SK-N-SH treated with all-trans-retinoic acid at 6 μM for 48 hours (cell line): Measurements from ENCODE around the gene CYB5B.

Source experiments
- ATAC-seq: fragments of 200-7000 bp; cut with Tn5 transposase; 3 replicates; pipeline ENCODE4 v1.9.1; 2020; ENCODE audit warnings: mild to moderate bottlenecking, moderate library complexity
- ARNTL ChIP-seq: fragments of 450-650 bp; formaldehyde crosslinking; IDR thresholded peaks from 2 replicates; pipeline ENCODE4 v1.5.0; 2020; ENCODE audit warnings: low read depth, mild to moderate bottlenecking, moderate library complexity, borderline replicate concordance
- BACH2 ChIP-seq: fragments of 250-450 bp; sonication (Bioruptor Pico); IDR thresholded peaks from 2 replicates; pipeline ENCODE4 v1.9.0; 2021; ENCODE audit warnings: mild to moderate bottlenecking, borderline replicate concordance
- CREB5 ChIP-seq: fragments of 250-450 bp; sonication (Bioruptor Pico); IDR thresholded peaks from 2 replicates; pipeline ENCODE4 v1.5.1; 2020; ENCODE audit warnings: low read depth, mild to moderate bottlenecking, moderate library complexity
- CSDC2 ChIP-seq: fragments of 250-450 bp; sonication (Bioruptor Pico); IDR thresholded peaks from 2 replicates; pipeline ENCODE4 v1.5.0; 2020; ENCODE audit warnings: mild to moderate bottlenecking, moderate library complexity
- ESRRG ChIP-seq: fragments of 250-450 bp; sonication (Bioruptor Pico); IDR thresholded peaks from 2 replicates; pipeline ENCODE4 v1.6.1; 2021; ENCODE audit warnings: mild to moderate bottlenecking
- GLIS3 ChIP-seq: fragments of 250-450 bp; sonication (Bioruptor Pico); IDR thresholded peaks from 2 replicates; pipeline ENCODE4 v1.5.0; 2020; ENCODE audit warnings: mild to moderate bottlenecking, moderate library complexity
- ISL1 ChIP-seq: fragments of 250-450 bp; sonication (Bioruptor Pico); IDR thresholded peaks from 2 replicates; pipeline ENCODE4 v2.1.2; 2022; ENCODE audit warnings: mild to moderate bottlenecking, moderate library complexity
- OSR1 ChIP-seq: fragments of 250-450 bp; sonication (Bioruptor Pico); IDR thresholded peaks from 2 replicates; pipeline ENCODE4 v1.8.0; 2022; ENCODE audit warnings: moderate library complexity, mild to moderate bottlenecking, inconsistent platforms
- PPARA ChIP-seq: fragments of 250-450 bp; sonication (Bioruptor Pico); IDR thresholded peaks from 2 replicates; pipeline ENCODE4 v1.5.0; 2020; ENCODE audit warnings: mild to moderate bottlenecking, borderline replicate concordance
- RARB ChIP-seq: fragments of 250-450 bp; sonication (Bioruptor Pico); IDR thresholded peaks from 2 replicates; pipeline ENCODE4 v1.8.0; 2021; ENCODE audit warnings: mild to moderate bottlenecking, moderate library complexity
- SNAI2 ChIP-seq: fragments of 250-450 bp; sonication (Bioruptor Pico); IDR thresholded peaks from 2 replicates; pipeline ENCODE4 v1.5.0; 2020; ENCODE audit warnings: mild to moderate bottlenecking, moderate library complexity
- TCF4 ChIP-seq: fragments of 250-450 bp; sonication (Bioruptor Pico); IDR thresholded peaks from 2 replicates; pipeline ENCODE4 v1.8.0; 2021; ENCODE audit warnings: mild to moderate bottlenecking, moderate library complexity, borderline replicate concordance
- TOX ChIP-seq: fragments of 250-450 bp; sonication (Bioruptor Pico); IDR thresholded peaks from 2 replicates; pipeline ENCODE4 v1.8.0; 2021; ENCODE audit warnings: mild to moderate bottlenecking, moderate library complexity, borderline replicate concordance
- TSHZ2 ChIP-seq: fragments of 250-450 bp; sonication (Bioruptor Pico); IDR thresholded peaks from 2 replicates; pipeline ENCODE4 v1.5.0; 2020; ENCODE audit warnings: mild to moderate bottlenecking, moderate library complexity
- ZC3H10 ChIP-seq: fragments of 250-450 bp; sonication (Bioruptor Pico); IDR thresholded peaks from 2 replicates; pipeline ENCODE4 v1.5.1; 2021; ENCODE audit warnings: mild to moderate bottlenecking, moderate library complexity
- ZFP3 ChIP-seq: fragments of 250-450 bp; sonication (Bioruptor Pico); IDR thresholded peaks from 2 replicates; pipeline ENCODE4 v1.5.0; 2020; ENCODE audit warnings: mild to moderate bottlenecking, moderate library complexity
- ZFP30 ChIP-seq: fragments of 450-650 bp; formaldehyde crosslinking; IDR thresholded peaks from 2 replicates; pipeline ENCODE4 v1.5.0; 2022; ENCODE audit warnings: mild to moderate bottlenecking, moderate library complexity
- ZNF565 ChIP-seq: fragments of 450-650 bp; formaldehyde crosslinking; conservative IDR thresholded peaks from 2 replicates; pipeline ENCODE4 v1.5.0; 2020; ENCODE audit warnings: low read depth, mild to moderate bottlenecking, moderate library complexity
- ZNF70 ChIP-seq: fragments of 450-650 bp; formaldehyde crosslinking; IDR thresholded peaks from 2 replicates; pipeline ENCODE4 v1.5.0; 2020; ENCODE audit warnings: mild to moderate bottlenecking, moderate library complexity
- ZNF8 ChIP-seq: fragments of 450-650 bp; formaldehyde crosslinking; IDR thresholded peaks from 2 replicates; pipeline ENCODE4 v1.5.0; 2020; ENCODE audit warnings: mild to moderate bottlenecking, moderate library complexity

CYB5B gene

GRCh38 chr16:69503244-69503643 lies 78.8 kb downstream of the CYB5B start:
- no peak for TF ChIP-seq CSDC2 (CRISPR knock-in tag)
- TF ChIP-seq ZNF70 (CRISPR knock-in tag) = no peak
- TF ChIP-seq ZC3H10 (CRISPR knock-in tag) = no peak
- no peak for TF ChIP-seq ZFP30
- no peak for TF ChIP-seq GLIS3 (CRISPR knock-in tag)
- ATAC-seq = no peak

- TF ChIP-seq ZC3H10 (CRISPR knock-in tag) = no peak
- no peak for TF ChIP-seq TOX (CRISPR knock-in tag)
- TF ChIP-seq TSHZ2 (CRISPR knock-in tag) = no peak
- no peak for TF ChIP-seq TCF4
- TF ChIP-seq SNAI2 (CRISPR knock-in tag) = no peak
- no peak for TF ChIP-seq OSR1
- no peak for TF ChIP-seq ARNTL (CRISPR knock-in tag)
- TF ChIP-seq ZNF565 (CRISPR knock-in tag) = no peak
- TF ChIP-seq ESRRG (CRISPR knock-in tag) = no peak
- TF ChIP-seq ZFP3 (CRISPR knock-in tag) = no peak
- no peak for TF ChIP-seq CSDC2 (CRISPR knock-in tag)
- TF ChIP-seq ZNF8 = no peak
- no peak for TF ChIP-seq ISL1
- no peak for TF ChIP-seq BACH2 (CRISPR knock-in tag)
Measured at GRCh38 chr16:69508033-69508755, 83.8 kb downstream of the CYB5B start.

GRCh38 chr16:69509125-69509524 lies 84.7 kb downstream of the CYB5B start:
- TF ChIP-seq PPARA (no peak), CREB5 (no peak), OSR1 (no peak), ZNF565 (CRISPR knock-in tag) (no peak)
- TF ChIP-seq, all 23 proteins: peak for 0
- ATAC-seq = no peak

More at GRCh38 chr16:69508033-69508755, 83.8 kb downstream of the CYB5B start:
- no peak; the same call in 2 of the 3 replicates for ATAC-seq

- no peak for ATAC-seq
- TF ChIP-seq OSR1 = no peak
- TF ChIP-seq SNAI2 (CRISPR knock-in tag) = no peak
- no peak for TF ChIP-seq CREB5
- no peak for TF ChIP-seq ZNF8
- no peak for TF ChIP-seq ZNF565 (CRISPR knock-in tag)
- TF ChIP-seq RARB = no peak
- no peak for TF ChIP-seq TSHZ2 (CRISPR knock-in tag)
Measured at GRCh38 chr16:69511651-69512050, 87.2 kb downstream of the CYB5B start.
